Nephron progenitor cell (in vitro differentiated cells): ENCODE results near the gene CDC37L1.

ENCODE experiments used
- DNase-seq: peaks from one replicate; pipeline ENCODE4 v3.0.0; 2021
- H3K27ac Mint-ChIP-seq: 2 replicates; pipeline ENCODE4 v1.8.0; 2021; ENCODE audit warnings: mild to moderate bottlenecking, moderate library complexity, mixed read lengths
- H3K27me3 Mint-ChIP-seq: 2 replicates; pipeline ENCODE4 v1.8.0; 2021; ENCODE audit warnings: mild to moderate bottlenecking, low read depth, mixed read lengths; ENCODE audit not compliant: poor library complexity
- H3K36me3 Mint-ChIP-seq: 2 replicates; pipeline ENCODE4 v1.8.0; 2021; ENCODE audit warnings: low read depth, mixed read lengths
- H3K4me1 Mint-ChIP-seq: 2 replicates; pipeline ENCODE4 v1.8.0; 2021; ENCODE audit warnings: mixed read lengths
- H3K4me3 Mint-ChIP-seq: 2 replicates; pipeline ENCODE4 v1.8.0; 2021; ENCODE audit warnings: mild to moderate bottlenecking, moderate library complexity, mixed read lengths
- H3K9me3 Mint-ChIP-seq: 2 replicates; pipeline ENCODE4 v1.8.0; 2021; ENCODE audit warnings: mild to moderate bottlenecking, moderate library complexity, mixed read lengths
- CTCF ChIP-seq: fragments of 200-600 bp; sonication (generic); IDR thresholded peaks from 2 replicates; pipeline ENCODE4 v1.5.0; 2021; ENCODE audit warnings: antibody characterized with exemption

The CDC37L1 gene

GRCh38 chr9:4721736-4722135, 42.4 kb downstream of the CDC37L1 start:
- Mint-ChIP-seq H3K4me1 (no peaks in the 10 kb centered on the region), H3K27ac (peak overlapping the region; percentile 45), H3K27me3 (no peaks in the 10 kb centered on the region), H3K4me3 (no peak overlapping the region), H3K9me3 (no peaks in the 10 kb centered on the region), H3K36me3 (peaks cover 79% of the 10 kb centered on the region)
- no peak for TF ChIP-seq CTCF
- no peak for DNase-seq

DNA sequence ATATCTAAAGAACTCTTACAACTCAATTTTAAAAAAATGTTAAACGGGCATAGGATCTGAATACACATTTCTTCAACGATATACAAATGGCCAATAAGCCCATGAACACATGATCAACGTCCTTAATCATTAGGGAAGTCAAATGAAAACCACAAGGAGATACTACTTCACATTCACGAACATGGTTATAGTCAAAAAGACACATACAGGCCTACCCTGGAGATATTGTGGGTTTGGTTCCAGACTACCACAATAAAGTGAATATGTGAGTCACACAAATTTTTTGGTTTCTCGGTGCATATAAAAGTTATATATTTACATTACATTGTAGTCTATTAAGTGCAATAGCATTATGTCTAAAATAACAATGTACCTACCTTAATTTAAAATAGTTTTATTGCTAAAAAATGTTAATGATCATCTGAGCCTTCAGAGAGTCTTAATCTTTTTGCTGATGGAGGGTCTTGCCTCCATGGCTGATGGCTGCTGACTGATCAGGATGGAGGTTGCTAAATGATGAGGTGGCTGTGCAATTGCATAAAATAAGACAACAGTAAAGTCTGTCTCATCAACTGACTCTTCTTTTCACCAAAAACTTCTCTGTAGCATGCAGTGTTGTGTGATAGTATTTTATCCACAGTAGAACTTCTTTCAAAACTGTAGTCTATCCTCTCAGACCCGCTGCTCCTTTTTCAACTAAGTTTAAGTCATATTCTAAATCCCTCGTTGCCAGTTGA, 46.5 kb downstream of the CDC37L1 start:
- Mint-ChIP-seq H3K27me3 (no peaks in the 10 kb centered on the region), H3K9me3 (no peaks in the 10 kb centered on the region), H3K4me1 (peaks cover 10% of the 10 kb centered on the region), H3K27ac (no peak overlapping the region), H3K36me3 (peaks cover 64% of the 10 kb centered on the region), H3K4me3 (no peak overlapping the region)
- no peak for DNase-seq
- TF ChIP-seq CTCF, result no peak

GRCh38 chr9:4727593-4727992, 48.2 kb downstream of the CDC37L1 start:
- H3K27me3 Mint-ChIP-seq, result no peaks in the 10 kb centered on the region
- H3K27ac Mint-ChIP-seq, result peak overlapping the region; percentile 22
- H3K36me3 Mint-ChIP-seq, result peaks cover 57% of the 10 kb centered on the region
- no peak for DNase-seq
- H3K4me3 Mint-ChIP-seq, result no peak overlapping the region
- no peak for TF ChIP-seq CTCF
- H3K4me1 Mint-ChIP-seq, result peaks cover 15% of the 10 kb centered on the region
- H3K9me3 Mint-ChIP-seq, result no peaks in the 10 kb centered on the region

- Mint-ChIP-seq H3K4me1 (peaks cover 19% of the 10 kb centered on the region), H3K4me3 (no peak overlapping the region), H3K27me3 (no peaks in the 10 kb centered on the region), H3K36me3 (peaks cover 53% of the 10 kb centered on the region), H3K27ac (no peak overlapping the region), H3K9me3 (no peaks in the 10 kb centered on the region)
- no peak for TF ChIP-seq CTCF
- no peak for DNase-seq
Observed at GRCh38 chr9:4732890-4733289, 53.5 kb downstream of the CDC37L1 start.

DNA sequence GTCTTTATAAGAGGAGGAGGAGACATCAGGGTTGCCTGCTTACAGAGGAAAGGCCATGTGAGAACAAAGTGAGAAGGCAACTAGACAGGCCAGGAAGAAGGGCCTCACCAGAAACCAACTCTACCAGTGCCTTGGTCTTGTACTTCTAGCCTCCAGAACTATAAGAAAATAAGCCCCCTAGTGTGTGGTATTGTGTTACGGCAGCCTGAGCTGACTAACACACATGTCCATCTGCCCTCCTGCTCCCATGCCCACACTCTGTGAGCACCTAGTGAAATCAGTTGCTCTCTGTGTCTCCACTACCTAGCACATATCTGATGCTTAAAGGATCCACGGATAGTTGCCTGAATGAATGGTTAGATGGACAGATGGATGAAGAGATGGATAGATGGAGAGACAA, 54.8 kb downstream of the CDC37L1 start:
- Mint-ChIP-seq H3K4me1 (peaks cover 23% of the 10 kb centered on the region), H3K36me3 (peaks cover 56% of the 10 kb centered on the region), H3K9me3 (no peaks in the 10 kb centered on the region), H3K4me3 (no peak overlapping the region), H3K27ac (peak overlapping the region; percentile 71), H3K27me3 (no peaks in the 10 kb centered on the region)
- no peak for TF ChIP-seq CTCF
- no peak for DNase-seq
